ENCODE measurements around the gene THAP4. TPM values are rescaled to one million over a fixed set of nuclear protein-coding genes. Genes with fewer than 3 reads are reported as not detected.
A peak's percentile ranks its signal among the peaks of the same experiment; 100 is the strongest.

The THAP4 gene
- total and polyA plus RNA-seq, 12 donors: 68.7 to 101 (median 78.3) TPM

DNA sequence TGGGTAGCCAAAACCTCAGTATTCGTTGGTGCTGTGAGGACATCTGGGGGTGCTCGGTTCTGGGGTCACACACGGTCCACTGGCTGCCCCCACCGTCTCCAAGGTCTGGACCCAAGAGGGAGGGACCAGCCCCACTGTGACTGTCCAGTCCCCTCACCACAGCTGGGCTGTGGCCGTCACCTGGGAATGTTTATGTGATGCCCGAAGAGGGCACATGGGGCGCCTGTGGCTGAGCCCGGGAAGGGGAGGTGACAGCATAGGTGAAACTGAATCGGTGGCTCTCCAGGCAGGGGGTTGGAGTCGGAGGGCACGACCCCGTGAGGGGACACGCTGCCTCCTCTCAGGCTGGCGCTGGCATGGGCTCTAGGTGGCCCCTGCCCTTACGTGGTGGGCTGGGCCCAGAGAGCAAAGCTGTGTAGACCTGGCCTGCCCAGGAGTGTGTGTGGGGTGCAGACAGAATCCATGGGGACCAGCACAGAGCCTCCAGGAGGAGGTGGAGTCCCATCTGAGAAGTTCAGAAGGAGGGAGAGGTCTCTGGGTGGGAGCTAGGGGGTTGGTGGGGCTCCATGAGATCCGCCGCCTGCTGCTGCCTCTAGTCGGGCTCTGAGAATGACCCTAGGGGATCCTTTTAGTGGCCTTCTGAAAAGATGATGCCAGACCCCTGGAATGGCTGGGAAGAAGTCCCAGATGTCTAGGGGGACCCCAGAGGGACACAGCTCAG is 76.6 kb downstream of the THAP4 start:
- peaks cover 11 to 43% (median 26%) of the 10 kb centered on the region in 9 donors for H3K4me1 ChIP-seq
- peak overlapping the region in 9 of 10 donors; percentile 55 to 74 (median 60) for H3K4me3 ChIP-seq
- peaks cover 0 to 12% (median 0%) of the 10 kb centered on the region in 9 donors for H3K36me3 ChIP-seq
- ATAC-seq: peak in 1 of 8 donors; percentile 8
- H3K27me3 ChIP-seq: peaks cover 0 to 33% (median 5%) of the 10 kb centered on the region in 7 donors
- DNase-seq: no peak
- intact Hi-C loops (cut with DNase I): no loop called here
- peaks cover 0 to 22% (median 11%) of the 10 kb centered on the region in 11 donors for H3K9me3 ChIP-seq
- peak overlapping the region in 1 of 10 donors; percentile 77 for H3K27ac ChIP-seq
- 77 to 83% methylated on average over 18 of the region's 18 CpGs for WGBS, 2 donors
- TF ChIP-seq, protein P1, sequence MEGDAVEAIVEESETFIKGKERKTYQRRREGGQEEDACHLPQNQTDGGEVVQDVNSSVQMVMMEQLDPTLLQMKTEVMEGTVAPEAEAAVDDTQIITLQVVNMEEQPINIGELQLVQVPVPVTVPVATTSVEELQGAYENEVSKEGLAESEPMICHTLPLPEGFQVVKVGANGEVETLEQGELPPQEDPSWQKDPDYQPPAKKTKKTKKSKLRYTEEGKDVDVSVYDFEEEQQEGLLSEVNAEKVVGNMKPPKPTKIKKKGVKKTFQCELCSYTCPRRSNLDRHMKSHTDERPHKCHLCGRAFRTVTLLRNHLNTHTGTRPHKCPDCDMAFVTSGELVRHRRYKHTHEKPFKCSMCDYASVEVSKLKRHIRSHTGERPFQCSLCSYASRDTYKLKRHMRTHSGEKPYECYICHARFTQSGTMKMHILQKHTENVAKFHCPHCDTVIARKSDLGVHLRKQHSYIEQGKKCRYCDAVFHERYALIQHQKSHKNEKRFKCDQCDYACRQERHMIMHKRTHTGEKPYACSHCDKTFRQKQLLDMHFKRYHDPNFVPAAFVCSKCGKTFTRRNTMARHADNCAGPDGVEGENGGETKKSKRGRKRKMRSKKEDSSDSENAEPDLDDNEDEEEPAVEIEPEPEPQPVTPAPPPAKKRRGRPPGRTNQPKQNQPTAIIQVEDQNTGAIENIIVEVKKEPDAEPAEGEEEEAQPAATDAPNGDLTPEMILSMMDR (IDR thresholded peaks at IDR 0.05): no peak

DNA sequence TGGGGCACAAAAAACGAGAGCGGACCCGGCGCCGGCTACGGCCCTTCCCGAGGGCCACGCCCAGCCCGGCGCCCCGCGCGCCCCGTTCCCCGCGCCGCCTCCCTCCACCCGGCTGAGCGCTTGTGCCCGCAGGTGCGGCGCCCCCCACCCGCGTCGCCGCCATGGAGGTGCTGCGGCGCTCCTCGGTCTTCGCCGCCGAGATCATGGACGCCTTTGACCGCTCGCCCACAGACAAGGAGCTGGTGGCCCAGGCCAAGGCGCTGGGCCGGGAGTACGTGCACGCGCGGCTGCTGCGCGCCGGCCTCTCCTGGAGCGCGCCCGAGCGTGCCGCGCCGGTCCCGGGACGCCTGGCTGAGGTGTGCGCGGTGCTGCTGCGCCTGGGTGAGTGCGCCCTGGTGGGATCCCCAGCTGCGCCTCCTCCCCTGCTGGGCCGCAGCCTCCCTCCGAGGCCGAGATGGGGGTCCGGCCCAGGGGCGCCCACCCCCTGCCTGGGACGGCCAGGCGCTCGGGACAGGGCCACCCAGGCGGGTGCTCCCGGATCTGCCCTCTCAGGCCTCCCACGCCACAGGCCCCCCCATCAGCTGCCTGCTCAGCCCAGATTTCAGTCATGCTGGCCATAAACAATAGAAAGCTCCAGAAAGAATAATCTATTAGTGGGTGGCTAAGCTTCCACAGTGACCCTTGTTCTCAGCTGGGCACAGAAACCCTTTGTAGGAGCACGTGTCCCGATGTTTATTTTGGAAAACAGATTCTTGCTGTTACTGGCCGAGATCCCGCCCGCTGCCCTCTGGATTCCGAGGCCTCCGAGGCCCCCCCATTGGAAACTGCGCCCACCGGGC is 77.4 kb downstream of the THAP4 start:
- peaks cover 11 to 43% (median 26%) of the 10 kb centered on the region in 9 donors for H3K4me1 ChIP-seq
- 9 to 16% methylated on average over 44 to 78 of the region's 78 CpGs for WGBS, 2 donors
- TF ChIP-seq, protein P1 (IDR thresholded peaks at IDR 0.05): no peak
- peak overlapping the region; percentile 19 to 83 (median 72) for H3K27ac ChIP-seq
- intact Hi-C loops (cut with DNase I): no loop called here
- peak overlapping the region; percentile 53 to 74 (median 59) for H3K4me3 ChIP-seq
- DNase-seq (no peak), ATAC-seq (peak; percentile 18 to 65 (median 36))
- H3K9me3 ChIP-seq: peaks cover 0 to 22% (median 11%) of the 10 kb centered on the region in 11 donors
- peaks cover 0 to 12% (median 0%) of the 10 kb centered on the region in 9 donors for H3K36me3 ChIP-seq
- peaks cover 0 to 33% (median 5%) of the 10 kb centered on the region in 7 donors for H3K27me3 ChIP-seq

- Histone ChIP-seq H3K27ac (peak within 1 kb of the TSS; percentile 30 to 83 (median 72)), H3K4me3 (peak within 1 kb of the TSS; percentile 53 to 74 (median 59)), H3K4me1 (peaks cover 11 to 39% (median 26%) of the 10 kb centered on the region in 9 donors), H3K27me3 (peaks cover 0 to 33% (median 5%) of the 10 kb centered on the region in 7 donors), H3K9me3 (peaks cover 0 to 22% (median 11%) of the 10 kb centered on the region in 11 donors), H3K36me3 (peaks cover 0 to 12% (median 0%) of the 10 kb centered on the region in 9 donors)
- ATAC-seq: peak; percentile 20 to 66 (median 46)
- TF ChIP-seq, protein P1 (IDR thresholded peaks at IDR 0.05): no peak
- intact Hi-C loops (cut with DNase I): no loop called here
- peak; percentile 55 to 66 for DNase-seq
- 1% methylated on average over 65 to 98 of the region's 98 CpGs for WGBS, 2 donors
Measured at GRCh38 chr2:241558532-241559322, 78.2 kb downstream of the THAP4 start, which contains the start of gene BOK. Gene BOK, plus strand, starts transcription at chr2:241558745. Its CDS starts 739 bp downstream, at chr2:241559484.

Measured in heart right ventricle (tissue), 16 donors.